H1 (cell line): Measurements from ENCODE around the gene CDC42EP5. TPM values are rescaled to one million over a fixed set of nuclear protein-coding genes. Genes with fewer than 3 reads are reported as not detected.

ENCODE experiments used
- CTCF ChIA-PET: fragments of 300-600 bp; sonication (Branson Sonifier 250); formaldehyde crosslinking; loops from one replicate; lab custom pipeline; 2021; ENCODE audit not compliant: partially characterized antibody; lab: Charles Lee
- POLR2A ChIA-PET: fragments of 300-600 bp; sonication (Branson Sonifier 250); formaldehyde crosslinking; loops from one replicate; lab custom pipeline; 2021; ENCODE audit warnings: inconsistent platforms; ENCODE audit not compliant: partially characterized antibody; lab: Charles Lee
- DNase-seq, 2 experiments: peaks; one replicate each; pipeline versions ENCODE4 v3.0.0 to v3.0.0-alpha.2; 2010 to 2022; ENCODE audit warnings: low spot score in 2 of 2, low read depth in 1 of 2, mixed read lengths in 1 of 2
- FAIRE-seq: peaks from 2 replicates; lab custom pipeline; 2011; peaks lifted over from hg19 to GRCh38; lab: Jason Lieb, UNC
- H2AFZ ChIP-seq: 2 replicates; pipeline ENCODE4 v1.8.1; 2012; ENCODE audit warnings: low read length, inconsistent platforms
- H2AK5ac ChIP-seq: 2 replicates; pipeline ENCODE4 v1.6.1; 2013; ENCODE audit warnings: low read depth, low read length
- H2BK120ac ChIP-seq: replicated peaks from 2 replicates; pipeline ENCODE3; 2013; ENCODE audit warnings: low read depth, low read length, inconsistent platforms
- H2BK12ac ChIP-seq: 2 replicates; pipeline ENCODE4 v1.6.1; 2013; ENCODE audit warnings: low read depth, low read length
- H2BK15ac ChIP-seq: 2 replicates; pipeline ENCODE4 v1.6.1; 2013; ENCODE audit warnings: low read length
- H2BK20ac ChIP-seq: 2 replicates; pipeline ENCODE4 v1.6.1; 2013; ENCODE audit warnings: low read length
- H2BK5ac ChIP-seq: 2 replicates; pipeline ENCODE4 v1.6.1; 2013; ENCODE audit warnings: low read depth, low read length
- H3K14ac ChIP-seq: 2 replicates; pipeline ENCODE4 v1.6.1; 2013; ENCODE audit warnings: inconsistent platforms; ENCODE audit not compliant: insufficient read length
- H3K18ac ChIP-seq: 2 replicates; pipeline ENCODE4 v1.6.1; 2013; ENCODE audit warnings: low read length; ENCODE audit errors: extremely low read depth
- H3K23ac ChIP-seq: 2 replicates; pipeline ENCODE4 v1.6.1; 2013; ENCODE audit warnings: inconsistent platforms; ENCODE audit not compliant: insufficient read length
- H3K23me2 ChIP-seq: 2 replicates; pipeline ENCODE4 v1.6.1; 2013; ENCODE audit warnings: low read depth, low read length
- H3K27ac ChIP-seq: 2 replicates; pipeline ENCODE4 v1.6.1; 2011; ENCODE audit warnings: low read depth, low read length, inconsistent platforms
- H3K27me3 ChIP-seq, 4 experiments: replicated peaks in 1 of 4; 1 replicate in 1 of 4; 2 replicates in 3 of 4; pipeline versions ENCODE4 v1.6.1 to v1.8.1; 2011 to 2013; ENCODE audit warnings: low read length in 3 of 4, mild to moderate bottlenecking in 3 of 4, inconsistent platforms in 2 of 4, mixed read lengths in 2 of 4, moderate library complexity in 1 of 4; ENCODE audit not compliant: control insufficient read depth in 3 of 4, insufficient read depth in 3 of 4; ENCODE audit errors: extremely low read depth in 1 of 4
- H3K36me3 ChIP-seq, 4 experiments: 2 replicates each; pipeline versions ENCODE4 v1.6.1 to v1.8.1; 2011 to 2013; ENCODE audit warnings: mild to moderate bottlenecking in 4 of 4, low read length in 3 of 4, moderate library complexity in 2 of 4, control low read depth in 1 of 4, inconsistent platforms in 1 of 4; ENCODE audit not compliant: insufficient read depth in 4 of 4, control insufficient read depth in 2 of 4
- H3K4ac ChIP-seq: replicated peaks from 2 replicates; pipeline ENCODE3; 2013; ENCODE audit warnings: low read length, low read depth, mixed read lengths, inconsistent platforms; ENCODE audit not compliant: insufficient read length
- H3K4me1 ChIP-seq, 4 experiments: replicated peaks in 1 of 4; 1 replicate in 1 of 4; 2 replicates in 3 of 4; pipeline versions ENCODE4 v1.6.1 to v1.8.1; 2011 to 2013; ENCODE audit warnings: low read length in 3 of 4, inconsistent platforms in 2 of 4, mixed read lengths in 1 of 4; ENCODE audit not compliant: insufficient read depth in 4 of 4, control insufficient read depth in 3 of 4
- H3K4me2 ChIP-seq, 2 experiments: 2 replicates each; pipeline versions ENCODE4 v1.6.1 to v1.8.1; 2011 to 2013; ENCODE audit warnings: low read depth in 2 of 2, low read length in 2 of 2, control low read depth in 1 of 2, inconsistent platforms in 1 of 2, mild to moderate bottlenecking in 1 of 2; ENCODE audit not compliant: insufficient read depth in 1 of 2
- H3K4me3 ChIP-seq, 4 experiments: fragments of 200-600, 300-600 bp in 1 of 4; sonication (generic), shearing (Covaris generic), sonication (Bioruptor Twin) in 1 of 4; 2 replicates each; pipeline versions ENCODE4 v1.5.1 to v1.8.1; 2011 to 2016; ENCODE audit warnings: low read length in 4 of 4, low read depth in 3 of 4, control low read depth in 2 of 4, inconsistent platforms in 2 of 4, mild to moderate bottlenecking in 2 of 4, mixed read lengths in 1 of 4, moderate library complexity in 1 of 4; ENCODE audit not compliant: insufficient read depth in 2 of 4; ENCODE audit errors: extremely low read depth in 1 of 4
- H3K56ac ChIP-seq: replicated peaks from 2 replicates; pipeline ENCODE3; 2013; ENCODE audit warnings: low read depth, mild to moderate bottlenecking, mixed read lengths, low read length, inconsistent platforms; ENCODE audit not compliant: insufficient read length
- H3K79me1 ChIP-seq: 2 replicates; pipeline ENCODE4 v1.6.1; 2013; ENCODE audit warnings: low read depth, low read length, control low read depth
- H3K79me2 ChIP-seq, 2 experiments: 2 replicates each; pipeline versions ENCODE4 v1.6.1 to v1.8.1; 2012 to 2013; ENCODE audit warnings: low read length in 2 of 2, mild to moderate bottlenecking in 2 of 2, inconsistent platforms in 1 of 2; ENCODE audit not compliant: insufficient read depth in 2 of 2, control insufficient read depth in 1 of 2
- H3K9ac ChIP-seq, 4 experiments: replicated peaks in 1 of 4; 1 replicate in 1 of 4; 2 replicates in 3 of 4; pipeline versions ENCODE4 v1.6.1 to v1.8.1; 2011 to 2013; ENCODE audit warnings: low read depth in 3 of 4, low read length in 3 of 4, control low read depth in 2 of 4, mild to moderate bottlenecking in 2 of 4, moderate library complexity in 2 of 4, inconsistent platforms in 1 of 4; ENCODE audit errors: extremely low read depth in 1 of 4
- H3K9me3 ChIP-seq, 2 experiments: 2 replicates each; pipeline versions ENCODE4 v1.6.1 to v1.8.1; 2012 to 2013; ENCODE audit warnings: mild to moderate bottlenecking in 2 of 2, moderate library complexity in 2 of 2, control low read depth in 1 of 2, inconsistent platforms in 1 of 2, low read depth in 1 of 2, low read length in 1 of 2, mixed read lengths in 1 of 2; ENCODE audit not compliant: insufficient read depth in 2 of 2
- H4K20me1 ChIP-seq, 2 experiments: replicated peaks in 1 of 2; 2 replicates each; pipeline versions ENCODE3 to v1.8.1; 2011 to 2013; ENCODE audit warnings: inconsistent platforms in 2 of 2, low read length in 2 of 2, mild to moderate bottlenecking in 1 of 2; ENCODE audit not compliant: insufficient read depth in 2 of 2, control insufficient read depth in 1 of 2
- H4K5ac ChIP-seq: 2 replicates; pipeline ENCODE4 v1.6.1; 2013; ENCODE audit warnings: low read length, low read depth, mixed read lengths, inconsistent platforms; ENCODE audit not compliant: insufficient read length
- H4K8ac ChIP-seq: 2 replicates; pipeline ENCODE4 v1.8.0; 2013; ENCODE audit warnings: mild to moderate bottlenecking, moderate library complexity, low read length, inconsistent platforms; ENCODE audit not compliant: insufficient read depth; ENCODE audit errors: extremely low read depth
- H4K91ac ChIP-seq: replicated peaks from 2 replicates; pipeline ENCODE3; 2013; ENCODE audit warnings: low read length, mixed read lengths, inconsistent platforms; ENCODE audit not compliant: insufficient read length
- BACH1 ChIP-seq: IDR thresholded peaks from 2 replicates; pipeline ENCODE4 v1.6.1; 2012; ENCODE audit warnings: low read length, improper control_type of control experiment
- BRCA1 ChIP-seq: IDR thresholded peaks from 2 replicates; pipeline ENCODE4 v1.6.1; 2012; ENCODE audit warnings: low read depth, low read length, improper control_type of control experiment
- CEBPB ChIP-seq: IDR thresholded peaks from 2 replicates; pipeline ENCODE4 v1.6.1; 2012; ENCODE audit warnings: low read depth, low read length
- CHD2 ChIP-seq: IDR thresholded peaks from 2 replicates; pipeline ENCODE4 v1.6.1; 2012; ENCODE audit warnings: low read length, improper control_type of control experiment
- EP300 ChIP-seq, 2 experiments: IDR thresholded peaks; 1 replicate in 1 of 2; 2 replicates in 1 of 2; pipeline ENCODE4 v1.6.1; 2011 to 2012; ENCODE audit warnings: low read depth in 2 of 2, low read length in 2 of 2, mild to moderate bottlenecking in 2 of 2, borderline replicate concordance in 1 of 2, inconsistent platforms in 1 of 2, moderate library complexity in 1 of 2
- HDAC6 ChIP-seq: IDR thresholded peaks from one replicate; pipeline ENCODE4 v1.7.1; 2012; ENCODE audit warnings: low read depth, mild to moderate bottlenecking, inconsistent platforms, low read length, moderate library complexity
- KDM4A ChIP-seq: IDR thresholded peaks from one replicate; pipeline ENCODE4 v1.7.1; 2012; ENCODE audit warnings: low read depth, mild to moderate bottlenecking, moderate library complexity, low read length, inconsistent platforms; ENCODE audit not compliant: severe bottlenecking
- MAFK ChIP-seq: IDR thresholded peaks from 2 replicates; pipeline ENCODE4 v1.6.1; 2012; ENCODE audit warnings: low read depth, mild to moderate bottlenecking, improper control_type of control experiment, low read length
- NANOG ChIP-seq: IDR thresholded peaks from 2 replicates; pipeline ENCODE4 v1.6.1; 2011; ENCODE audit warnings: low read length, low read depth, mild to moderate bottlenecking, inconsistent platforms; ENCODE audit not compliant: insufficient read depth, poor library complexity, severe bottlenecking
- POLR2A ChIP-seq, 2 experiments: IDR thresholded peaks; 1 replicate in 1 of 2; 2 replicates in 1 of 2; pipeline ENCODE4 v1.6.1; 2011; ENCODE audit warnings: low read depth in 2 of 2, low read length in 2 of 2, mild to moderate bottlenecking in 2 of 2; ENCODE audit errors: control extremely low read depth in 1 of 2
- WGBS, 2 experiments: shearing (Covaris generic) in 1 of 2; methylation state at CpG; one replicate each; pipeline versions ENCODE4 v1.1.6 to v1.1.7; 2013 to 2015; ENCODE audit warnings: low lambda C conversion rate in 2 of 2, mixed read lengths in 2 of 2, inconsistent platforms in 1 of 2, low coverage in 1 of 2, missing lambda C conversion rate in 1 of 2; ENCODE audit not compliant: insufficient replicate concordance in 2 of 2, insufficient coverage in 1 of 2, insufficient read length in 1 of 2; ENCODE audit errors: extremely low coverage in 1 of 2, missing lambda C conversion rate in 1 of 2; 5-methylcytosine and 5-hydroxymethylcytosine counted together
- polyA plus RNA-seq, 7 experiments: library from polyadenylated mRNA; depleted of rRNA in 3 of 7; stranded (reverse) in 5 of 7; unstranded in 2 of 7; fragments of >200 nt in 5 of 7; fragments of 200-250 nt in 2 of 7; gene quantifications; 1 replicate in 5 of 7; 2 replicates in 1 of 7; 4 replicates in 1 of 7; pipeline versions ENCODE4 v1.2.1 to v1.2.3, GENCODE V29; 2011 to 2013; ENCODE audit warnings: missing spikeins in 2 of 7, mixed read lengths in 2 of 7
- total RNA-seq: library from RNA; stranded (reverse); fragmentation: NEBNext Ultra II Directional; extraction: Animal tissue kit (Norgen Biotek cat#: 25700); gene quantifications from 2 replicates; pipeline ENCODE4 v1.2.1, GENCODE V29; 2021
- TF ChIP-seq, protein P1 (sequence below): IDR thresholded peaks from 2 replicates; pipeline ENCODE4 v1.6.1; 2011; ENCODE audit warnings: low read length, improper control_type of control experiment

Gene CDC42EP5
- total and polyA plus RNA-seq, 2 of the 8 experiments (the other 6 are each of a cell fraction or from before 2014, with no cell fraction given), result 1.8 to 2.1 TPM

GRCh38 chr19:54521022-54521859 lies 48.1 kb upstream of the CDC42EP5 start:
- no peak overlapping the region for H3K23ac ChIP-seq
- no peak overlapping the region for H2BK12ac ChIP-seq
- no peak overlapping the region for H2BK15ac ChIP-seq
- H3K27ac ChIP-seq, result no peak overlapping the region
- H3K9me3 ChIP-seq, result peaks cover 54 to 88% of the 10 kb centered on the region in 2 experiments
- no peaks in the 10 kb centered on the region for H3K79me1 ChIP-seq
- no peak overlapping the region for H2BK20ac ChIP-seq
- DNase-seq (no peak), FAIRE-seq (no peak)
- no peaks in the 10 kb centered on the region for H3K4me1 ChIP-seq
- no peak overlapping the region for H3K18ac ChIP-seq
- no peak overlapping the region for H3K4ac ChIP-seq
- H3K27me3 ChIP-seq, result no peaks in the 10 kb centered on the region
- no peaks in the 10 kb centered on the region for H3K23me2 ChIP-seq
- no peak overlapping the region for H3K4me2 ChIP-seq
- H3K14ac ChIP-seq, result no peak overlapping the region
- no peak overlapping the region for H2AFZ ChIP-seq
- H2BK5ac ChIP-seq, result no peak overlapping the region
- H3K56ac ChIP-seq, result no peak overlapping the region
- no peak overlapping the region for H2BK120ac ChIP-seq
- H2AK5ac ChIP-seq, result no peak overlapping the region
- H3K4me3 ChIP-seq, result no peak overlapping the region
- H3K36me3 ChIP-seq, result no peaks in the 10 kb centered on the region
- H4K5ac ChIP-seq, result no peak overlapping the region
- no peaks in the 10 kb centered on the region for H3K79me2 ChIP-seq
- no peaks in the 10 kb centered on the region for H4K20me1 ChIP-seq
- CTCF ChIA-PET, result interaction anchor here (1.2 kb wide), 1 partner anchor 154 kb away, joined by 3 read pairs; no protein-coding TSS in a partner anchor
- POLR2A ChIA-PET, result no interaction called here
- H4K91ac ChIP-seq, result no peak overlapping the region
- 78% methylated on average over 17 of the region's 18 CpGs; no CpG with 5 or more reads in 1 of the 2 experiments for WGBS, 2 experiments
- no peak overlapping the region for H4K8ac ChIP-seq
- H3K9ac ChIP-seq, result no peak overlapping the region
- TF ChIP-seq BRCA1, result no peak
- TF ChIP-seq CHD2, result no peak
- TF ChIP-seq EP300 (IDR thresholded peaks at IDR 0.05; ENCODE audit: borderline replicate concordance in 1 of 2, low read depth in 2 of 2, low read length in 2 of 2), result no peak
- TF ChIP-seq HDAC6, result no peak
- no peak for TF ChIP-seq CEBPB
- no peak for TF ChIP-seq NANOG
- no peak for TF ChIP-seq POLR2A (IDR thresholded peaks at IDR 0.05; ENCODE audit: control extremely low read depth in 1 of 2, low read depth in 2 of 2, low read length in 2 of 2)
- no peak for TF ChIP-seq MAFK
- TF ChIP-seq, protein P1, sequence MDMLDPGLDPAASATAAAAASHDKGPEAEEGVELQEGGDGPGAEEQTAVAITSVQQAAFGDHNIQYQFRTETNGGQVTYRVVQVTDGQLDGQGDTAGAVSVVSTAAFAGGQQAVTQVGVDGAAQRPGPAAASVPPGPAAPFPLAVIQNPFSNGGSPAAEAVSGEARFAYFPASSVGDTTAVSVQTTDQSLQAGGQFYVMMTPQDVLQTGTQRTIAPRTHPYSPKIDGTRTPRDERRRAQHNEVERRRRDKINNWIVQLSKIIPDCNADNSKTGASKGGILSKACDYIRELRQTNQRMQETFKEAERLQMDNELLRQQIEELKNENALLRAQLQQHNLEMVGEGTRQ, result no peak
- no peak for TF ChIP-seq KDM4A
- no peak for TF ChIP-seq BACH1
